Erythroblast (primary cell): Measurements from ENCODE around the gene PDE9A.

Experiments used
- GATA1 ChIP-seq: IDR thresholded peaks from 2 replicates; pipeline ENCODE4 v1.6.1; 2011; ENCODE audit warnings: low read depth, mild to moderate bottlenecking, control low read depth, low read length, moderate library complexity
- POLR2A ChIP-seq: IDR thresholded peaks from 2 replicates; pipeline ENCODE4 v1.6.1; 2011; ENCODE audit warnings: mild to moderate bottlenecking, low read length

DNA sequence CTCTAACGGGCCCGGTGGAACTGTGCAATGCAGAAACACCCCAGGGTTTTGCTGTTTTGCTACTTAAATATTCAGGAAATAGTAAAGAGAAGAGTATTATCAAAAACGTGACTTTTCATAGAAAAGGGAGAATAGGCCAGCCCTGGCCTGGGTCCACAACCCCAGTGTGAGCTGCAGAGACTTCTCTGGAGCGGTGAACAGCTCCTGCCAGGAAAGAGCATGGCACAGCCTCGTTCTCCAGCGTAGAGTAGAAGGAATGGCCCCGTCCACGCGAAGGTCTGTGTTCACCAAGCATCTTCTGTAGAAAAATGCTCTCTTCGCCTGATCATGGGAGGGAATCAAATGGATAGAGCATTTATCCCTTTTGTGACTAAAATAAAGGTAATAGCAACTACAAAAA is 51.4 kb downstream of the PDE9A start:
- no peak for TF ChIP-seq POLR2A
- no peak for TF ChIP-seq GATA1
